Epithelial cell of proximal tubule (primary cell): ENCODE measurements around the gene ACTRT2. TPM values are rescaled to one million over a fixed set of nuclear protein-coding genes. Genes with fewer than 3 reads are reported as not detected.

Source experiments
- DNase-seq: peaks from one replicate; pipeline ENCODE4 v3.0.0-alpha.2; 2011; ENCODE audit warnings: low read depth
- H3K4me3 ChIP-seq: 2 replicates; pipeline ENCODE4 v1.5.1; 2011; ENCODE audit warnings: low read depth, mild to moderate bottlenecking, low read length
- total RNA-seq: library from RNA; depleted of rRNA; stranded (reverse); fragments of >200 nt; gene quantifications from 2 replicates; pipeline ENCODE4 v1.2.3, GENCODE V29; 2015
- TF ChIP-seq, protein P1 (sequence below): conservative IDR thresholded peaks from 2 replicates; pipeline ENCODE4 v1.5.1; 2012; ENCODE audit warnings: low read depth, mild to moderate bottlenecking, low read length

The ACTRT2 gene
- total RNA-seq, 1 donor from 2014 or later = not detected

DNA sequence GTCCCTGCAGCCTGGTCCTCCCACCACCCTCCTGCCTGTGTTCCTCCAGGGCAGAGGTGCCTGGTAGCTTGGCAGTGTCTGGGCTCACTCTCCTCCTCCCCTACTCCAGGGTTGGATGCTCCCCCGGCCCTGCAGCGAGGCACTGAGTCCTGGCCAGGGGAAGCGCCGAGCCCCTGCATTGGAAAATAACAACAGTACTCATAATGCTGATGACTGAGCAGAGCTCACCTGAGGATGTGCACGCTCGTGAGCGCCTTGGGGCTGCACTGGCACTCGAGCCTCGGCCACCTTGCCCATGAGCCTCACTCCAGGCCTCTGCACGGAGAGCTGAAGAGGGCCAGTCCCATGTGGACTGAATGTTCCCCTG lies 6.0 kb upstream of the ACTRT2 start:
- H3K4me3 ChIP-seq = no peak overlapping the region
- DNase-seq = no peak
- TF ChIP-seq, protein P1, sequence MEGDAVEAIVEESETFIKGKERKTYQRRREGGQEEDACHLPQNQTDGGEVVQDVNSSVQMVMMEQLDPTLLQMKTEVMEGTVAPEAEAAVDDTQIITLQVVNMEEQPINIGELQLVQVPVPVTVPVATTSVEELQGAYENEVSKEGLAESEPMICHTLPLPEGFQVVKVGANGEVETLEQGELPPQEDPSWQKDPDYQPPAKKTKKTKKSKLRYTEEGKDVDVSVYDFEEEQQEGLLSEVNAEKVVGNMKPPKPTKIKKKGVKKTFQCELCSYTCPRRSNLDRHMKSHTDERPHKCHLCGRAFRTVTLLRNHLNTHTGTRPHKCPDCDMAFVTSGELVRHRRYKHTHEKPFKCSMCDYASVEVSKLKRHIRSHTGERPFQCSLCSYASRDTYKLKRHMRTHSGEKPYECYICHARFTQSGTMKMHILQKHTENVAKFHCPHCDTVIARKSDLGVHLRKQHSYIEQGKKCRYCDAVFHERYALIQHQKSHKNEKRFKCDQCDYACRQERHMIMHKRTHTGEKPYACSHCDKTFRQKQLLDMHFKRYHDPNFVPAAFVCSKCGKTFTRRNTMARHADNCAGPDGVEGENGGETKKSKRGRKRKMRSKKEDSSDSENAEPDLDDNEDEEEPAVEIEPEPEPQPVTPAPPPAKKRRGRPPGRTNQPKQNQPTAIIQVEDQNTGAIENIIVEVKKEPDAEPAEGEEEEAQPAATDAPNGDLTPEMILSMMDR = no peak

DNA sequence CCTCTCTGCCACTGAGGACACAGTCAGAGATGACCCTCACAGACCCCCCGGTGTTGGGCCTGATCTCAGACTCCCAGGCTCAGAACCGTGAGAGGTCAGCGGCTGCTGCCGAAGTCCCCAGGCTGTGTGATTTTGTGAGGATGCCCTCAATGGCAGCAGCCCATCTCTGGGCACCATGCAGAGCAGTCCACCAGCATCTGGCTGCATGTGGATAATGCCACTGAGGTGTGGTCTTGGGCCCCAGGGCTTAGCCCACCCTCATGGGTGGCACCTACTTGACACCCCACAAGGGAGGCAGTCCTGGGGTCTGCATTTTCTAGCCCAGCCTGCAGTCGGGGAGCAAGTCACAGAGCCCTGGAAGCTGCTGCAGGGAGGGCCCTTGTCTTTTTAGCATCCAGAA lies 5.5 kb upstream of the ACTRT2 start:
- DNase-seq = no peak
- TF ChIP-seq, protein P1 = no peak
- no peak overlapping the region for H3K4me3 ChIP-seq

DNA sequence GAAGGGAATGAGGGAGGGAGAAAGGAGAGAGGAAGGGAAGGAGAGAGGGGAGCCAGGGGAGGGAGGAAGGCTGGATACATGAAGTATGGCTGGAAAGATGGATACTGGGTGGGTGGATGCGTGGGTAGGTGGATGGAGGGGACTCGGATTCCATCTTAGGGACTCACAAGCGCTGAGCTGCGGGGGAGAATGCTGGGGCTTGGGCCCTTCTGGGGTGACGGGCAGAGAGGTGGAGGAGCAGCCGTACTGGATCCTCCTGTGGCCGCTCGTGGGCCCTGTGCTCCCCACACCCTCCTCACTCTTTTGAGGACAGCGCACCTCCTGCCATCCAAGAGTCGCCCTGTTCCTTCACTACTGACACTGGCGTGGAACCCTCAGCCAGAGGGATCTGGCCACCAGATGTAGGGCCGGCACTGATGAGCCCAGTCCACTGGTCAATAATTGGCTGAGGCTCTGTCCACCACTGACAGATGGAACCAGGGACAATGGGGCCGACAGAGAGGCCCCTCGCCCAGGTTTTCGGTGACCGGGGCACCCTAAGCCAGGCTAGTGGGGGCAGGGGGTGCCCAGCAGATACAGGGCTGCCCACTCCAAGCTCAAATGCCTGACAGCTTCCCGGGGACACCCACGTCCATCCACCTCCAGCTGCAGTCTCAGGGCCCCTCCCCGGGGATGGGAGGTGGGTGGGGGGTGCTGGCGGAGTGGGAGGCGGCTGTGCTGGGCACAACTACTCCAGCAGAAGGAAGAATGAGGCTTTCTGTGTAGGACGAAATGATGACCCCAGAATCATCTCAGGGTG lies 4.4 kb upstream of the ACTRT2 start:
- no peak overlapping the region for H3K4me3 ChIP-seq
- DNase-seq = no peak
- TF ChIP-seq, protein P1 = no peak

DNA sequence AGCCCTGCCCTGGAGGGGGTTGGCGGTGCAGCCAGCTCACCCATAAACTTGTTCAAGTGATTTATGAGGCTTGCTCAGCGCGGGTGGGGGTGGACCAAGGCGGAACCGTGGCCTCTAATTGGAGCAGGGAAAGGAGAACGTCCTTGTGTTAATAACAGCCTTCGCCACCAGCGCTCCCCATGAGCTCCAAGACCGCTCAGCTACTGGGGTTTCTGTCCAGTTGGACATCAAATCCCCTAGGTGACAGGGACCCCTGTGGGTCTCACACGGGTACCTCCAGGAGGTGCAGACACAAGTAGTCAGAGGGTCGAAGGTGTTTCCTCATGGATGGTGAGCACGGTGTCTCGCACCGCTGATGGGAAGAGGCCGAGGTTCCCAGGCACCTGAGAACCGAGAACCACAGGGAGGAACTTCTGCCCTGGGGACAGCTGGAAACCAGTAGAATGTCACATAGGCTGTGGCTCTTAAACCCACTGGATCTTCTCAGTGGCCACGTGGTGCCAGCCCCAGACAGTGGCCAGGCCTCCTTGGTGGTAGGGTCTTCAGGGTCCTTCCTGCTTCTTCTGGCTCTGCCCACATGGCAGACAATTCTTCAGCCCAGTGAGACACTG lies 3.7 kb upstream of the ACTRT2 start:
- no peak overlapping the region for H3K4me3 ChIP-seq
- DNase-seq = no peak
- TF ChIP-seq, protein P1 = no peak

DNA sequence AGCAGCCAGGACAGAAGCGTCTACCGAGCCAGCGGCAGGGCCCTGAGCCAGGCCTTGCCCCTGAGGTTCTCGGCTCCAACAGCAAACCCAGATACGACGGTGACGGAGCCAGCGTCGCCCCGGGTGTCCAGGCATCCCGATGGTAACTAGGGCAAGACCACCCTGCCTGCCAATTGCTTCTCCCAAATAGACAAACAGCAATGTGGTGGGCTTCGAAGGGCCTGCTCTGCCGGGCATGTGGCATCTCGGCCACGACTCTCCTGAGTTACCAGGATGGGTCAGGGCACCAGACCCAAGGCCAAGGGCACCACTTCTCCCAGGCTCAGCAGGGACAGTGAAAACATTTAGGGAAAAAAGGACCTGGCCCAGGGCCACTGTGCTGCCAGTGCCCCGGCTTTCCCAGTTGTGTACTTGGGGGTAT lies 3.2 kb upstream of the ACTRT2 start:
- TF ChIP-seq, protein P1 = no peak
- no peak overlapping the region for H3K4me3 ChIP-seq
- no peak for DNase-seq

DNA sequence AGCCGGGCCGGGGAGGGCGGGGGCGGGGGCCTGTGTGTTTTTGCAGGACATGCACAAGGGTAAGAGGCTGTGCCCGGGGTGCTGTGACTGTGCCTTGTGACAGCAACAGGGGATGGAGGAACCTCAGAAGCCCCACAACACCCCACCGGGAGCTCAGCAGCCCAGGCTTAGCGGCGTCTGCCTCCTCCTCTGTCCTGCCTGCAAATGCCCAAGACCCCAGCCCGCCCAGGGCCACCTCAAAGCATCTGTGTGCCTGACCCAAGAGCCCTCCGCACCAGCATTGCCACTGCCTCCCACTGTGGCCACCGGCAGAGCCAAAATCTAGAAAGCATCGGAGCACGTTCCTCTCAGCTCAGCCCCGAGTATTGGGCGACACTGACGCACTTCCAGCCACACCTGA lies 2.7 kb upstream of the ACTRT2 start:
- DNase-seq = no peak
- H3K4me3 ChIP-seq = no peak overlapping the region
- TF ChIP-seq, protein P1 = no peak
